LNCaP clone FGC (cell line): ENCODE results near the gene CD9.

Source experiments
- DNase-seq: peaks from one replicate; pipeline ENCODE4 v3.0.0-alpha.2; 2011; ENCODE audit warnings: low read depth
- H3K4me3 ChIP-seq: 2 replicates; pipeline ENCODE4 v1.5.1; 2011; ENCODE audit warnings: mild to moderate bottlenecking, low read depth, low read length, control low read depth
- TF ChIP-seq, protein P1 (sequence below): IDR thresholded peaks from 2 replicates; pipeline ENCODE4 v1.5.1; 2012; ENCODE audit warnings: mild to moderate bottlenecking; ENCODE audit not compliant: control insufficient read depth, insufficient read depth; ENCODE audit errors: extremely low read depth

CD9 gene

GRCh38 chr12:6236641-6236940 lies 36.4 kb downstream of the CD9 start:
- TF ChIP-seq, protein P1, sequence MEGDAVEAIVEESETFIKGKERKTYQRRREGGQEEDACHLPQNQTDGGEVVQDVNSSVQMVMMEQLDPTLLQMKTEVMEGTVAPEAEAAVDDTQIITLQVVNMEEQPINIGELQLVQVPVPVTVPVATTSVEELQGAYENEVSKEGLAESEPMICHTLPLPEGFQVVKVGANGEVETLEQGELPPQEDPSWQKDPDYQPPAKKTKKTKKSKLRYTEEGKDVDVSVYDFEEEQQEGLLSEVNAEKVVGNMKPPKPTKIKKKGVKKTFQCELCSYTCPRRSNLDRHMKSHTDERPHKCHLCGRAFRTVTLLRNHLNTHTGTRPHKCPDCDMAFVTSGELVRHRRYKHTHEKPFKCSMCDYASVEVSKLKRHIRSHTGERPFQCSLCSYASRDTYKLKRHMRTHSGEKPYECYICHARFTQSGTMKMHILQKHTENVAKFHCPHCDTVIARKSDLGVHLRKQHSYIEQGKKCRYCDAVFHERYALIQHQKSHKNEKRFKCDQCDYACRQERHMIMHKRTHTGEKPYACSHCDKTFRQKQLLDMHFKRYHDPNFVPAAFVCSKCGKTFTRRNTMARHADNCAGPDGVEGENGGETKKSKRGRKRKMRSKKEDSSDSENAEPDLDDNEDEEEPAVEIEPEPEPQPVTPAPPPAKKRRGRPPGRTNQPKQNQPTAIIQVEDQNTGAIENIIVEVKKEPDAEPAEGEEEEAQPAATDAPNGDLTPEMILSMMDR: no peak
- H3K4me3 ChIP-seq: no peak overlapping the region

DNA sequence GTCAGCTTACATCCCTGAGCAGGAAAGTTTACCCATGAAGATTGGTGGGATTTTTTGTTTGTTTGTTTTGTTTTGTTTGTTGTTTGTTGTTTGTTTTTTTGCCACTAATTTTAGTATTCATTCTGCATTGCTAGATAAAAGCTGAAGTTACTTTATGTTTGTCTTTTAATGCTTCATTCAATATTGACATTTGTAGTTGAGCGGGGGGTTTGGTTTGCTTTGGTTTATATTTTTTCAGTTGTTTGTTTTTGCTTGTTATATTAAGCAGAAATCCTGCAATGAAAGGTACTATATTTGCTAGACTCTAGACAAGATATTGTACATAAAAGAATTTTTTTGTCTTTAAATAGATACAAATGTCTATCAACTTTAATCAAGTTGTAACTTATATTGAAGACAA lies 37.6 kb downstream of the CD9 start:
- DNase-seq: peak; percentile 75
- H3K4me3 ChIP-seq: no peak overlapping the region
- TF ChIP-seq, protein P1: no peak

More at GRCh38 chr12:6236641-6236940, 36.4 kb downstream of the CD9 start:
- no peak for DNase-seq

- TF ChIP-seq, protein P1: no peak
- H3K4me3 ChIP-seq: no peak overlapping the region
These were observed 38.7 kb downstream of the CD9 start for GRCh38 chr12:6238875-6239274.

GRCh38 chr12:6241495-6241894 lies 41.3 kb downstream of the CD9 start:
- H3K4me3 ChIP-seq: no peak overlapping the region
- peak; percentile 79 for DNase-seq
- TF ChIP-seq, protein P1: no peak

More at GRCh38 chr12:6238875-6239274, 38.7 kb downstream of the CD9 start:
- no peak for DNase-seq

- TF ChIP-seq, protein P1: no peak
- DNase-seq: no peak
- H3K4me3 ChIP-seq: no peak overlapping the region
These were observed 49.4 kb downstream of the CD9 start for GRCh38 chr12:6249580-6249979.

DNA sequence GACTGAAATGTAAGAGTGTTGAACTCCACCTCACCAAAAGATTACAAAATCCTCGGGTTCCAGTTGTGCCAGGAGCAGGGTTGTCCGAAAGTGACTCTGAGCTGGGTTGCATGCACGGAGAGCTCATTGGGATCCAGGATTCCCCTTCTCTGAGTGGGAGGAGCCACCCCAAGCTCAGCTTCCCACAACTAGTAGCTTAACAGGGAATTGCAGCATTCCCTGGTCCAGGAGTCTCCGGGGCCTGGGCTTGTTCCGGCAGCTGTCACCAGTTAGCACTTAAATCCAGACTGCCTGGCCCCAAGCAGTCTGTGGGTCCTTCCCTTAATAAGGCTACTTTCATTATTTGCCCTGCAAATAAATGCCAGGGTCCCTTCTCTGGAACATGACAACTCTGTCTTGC lies 50.1 kb downstream of the CD9 start:
- no peak for DNase-seq
- TF ChIP-seq, protein P1: no peak
- H3K4me3 ChIP-seq: no peak overlapping the region

DNA sequence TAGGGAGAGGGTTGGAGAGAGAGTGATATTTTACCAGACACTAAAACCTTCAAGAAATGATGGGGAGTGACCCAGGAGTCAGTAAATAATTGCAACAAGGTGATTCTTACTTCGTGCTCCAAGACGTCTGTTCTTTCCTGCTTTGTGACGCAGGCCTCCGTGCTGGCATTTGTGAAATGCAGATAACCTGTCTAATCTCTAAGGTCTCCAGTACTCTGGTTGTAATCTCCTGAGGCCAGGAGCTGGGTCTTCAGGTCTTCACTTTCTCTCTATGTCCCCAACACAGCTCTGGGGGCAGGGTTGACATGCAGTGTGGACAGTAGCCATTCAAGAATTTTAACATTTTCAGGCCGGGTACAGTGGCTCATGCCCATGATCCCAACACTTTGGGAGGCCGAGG lies 53.1 kb downstream of the CD9 start:
- no peak for DNase-seq
- H3K4me3 ChIP-seq: no peak overlapping the region
- TF ChIP-seq, protein P1: no peak
